ENCODE results near the gene BEST4. TPM values are rescaled to one million over a fixed set of nuclear protein-coding genes. Genes with fewer than 3 reads are reported as not detected.

BEST4 gene
- total and polyA plus RNA-seq, 2 of the 13 experiments (the other 11 are each of a cell fraction or from before 2014, with no cell fraction given): 0.77 to 1.4 TPM

DNA sequence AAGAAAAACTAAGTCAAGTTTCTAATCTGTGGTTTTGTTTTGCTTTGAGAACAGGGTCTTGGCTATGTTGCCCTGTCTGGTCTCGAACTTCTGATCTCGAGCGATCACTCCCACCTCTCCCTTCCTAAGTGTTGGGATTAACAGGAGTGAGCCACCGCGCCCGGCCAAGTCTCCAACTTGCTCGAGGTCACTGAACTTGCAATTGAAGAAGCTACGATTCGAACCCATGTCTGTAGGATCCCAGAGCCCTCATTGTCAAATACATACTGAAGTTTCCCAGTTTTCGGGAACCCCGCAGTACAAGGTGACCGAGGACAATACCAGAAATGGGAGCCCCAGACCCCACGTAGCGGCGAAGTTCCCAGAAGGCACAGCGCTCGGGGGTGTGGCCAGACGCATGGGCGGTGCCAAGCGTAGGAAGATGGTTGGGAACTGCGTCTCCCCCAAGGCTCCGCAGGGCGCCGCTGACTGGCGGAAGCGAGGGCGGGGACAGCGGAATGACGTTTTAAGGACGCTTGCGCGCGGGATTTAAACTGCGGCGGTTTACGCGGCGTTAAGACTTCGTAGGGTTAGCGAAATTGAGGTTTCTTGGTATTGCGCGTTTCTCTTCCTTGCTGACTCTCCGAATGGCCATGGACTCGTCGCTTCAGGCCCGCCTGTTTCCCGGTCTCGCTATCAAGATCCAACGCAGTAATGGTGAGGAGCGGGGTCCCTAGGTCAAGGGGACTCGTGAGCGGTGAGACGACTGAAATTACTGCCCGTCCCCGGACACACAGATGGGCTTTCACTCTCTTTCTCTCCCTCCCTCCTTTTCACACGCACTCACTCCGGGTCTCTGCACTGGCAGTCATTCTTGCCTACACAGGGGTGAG lies 48.4 kb downstream of the BEST4 start, which contains the start of gene KIF2C (continued):
- TF ChIP-seq NFYB (CRISPR knock-in tag; IDR thresholded peaks at IDR 0.05): peak; percentile 73
- no peak; the same call in 1 of the 2 replicates for TF ChIP-seq SRY (CRISPR knock-in tag; IDR thresholded peaks at IDR 0.05)
- no peak for TF ChIP-seq MATR3 (CRISPR knock-in tag; IDR thresholded peaks at IDR 0.05)
- TF ChIP-seq SP140L (CRISPR knock-in tag; IDR thresholded peaks at IDR 0.05; ENCODE audit: borderline replicate concordance): 0 out of 2 replicates have a peak, but pooled peaks have one; percentile 50
- TF ChIP-seq, protein P1, sequence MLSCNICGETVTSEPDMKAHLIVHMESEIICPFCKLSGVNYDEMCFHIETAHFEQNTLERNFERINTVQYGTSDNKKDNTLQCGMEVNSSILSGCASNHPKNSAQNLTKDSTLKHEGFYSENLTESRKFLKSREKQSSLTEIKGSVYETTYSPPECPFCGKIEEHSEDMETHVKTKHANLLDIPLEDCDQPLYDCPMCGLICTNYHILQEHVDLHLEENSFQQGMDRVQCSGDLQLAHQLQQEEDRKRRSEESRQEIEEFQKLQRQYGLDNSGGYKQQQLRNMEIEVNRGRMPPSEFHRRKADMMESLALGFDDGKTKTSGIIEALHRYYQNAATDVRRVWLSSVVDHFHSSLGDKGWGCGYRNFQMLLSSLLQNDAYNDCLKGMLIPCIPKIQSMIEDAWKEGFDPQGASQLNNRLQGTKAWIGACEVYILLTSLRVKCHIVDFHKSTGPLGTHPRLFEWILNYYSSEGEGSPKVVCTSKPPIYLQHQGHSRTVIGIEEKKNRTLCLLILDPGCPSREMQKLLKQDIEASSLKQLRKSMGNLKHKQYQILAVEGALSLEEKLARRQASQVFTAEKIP (CRISPR knock-in tag; IDR thresholded peaks at IDR 0.05; ENCODE audit: borderline replicate concordance): no peak
- TF ChIP-seq MTA1 (CRISPR knock-in tag; IDR thresholded peaks at IDR 0.05; ENCODE audit: borderline replicate concordance): no peak
- TF ChIP-seq FOXA1 (IDR thresholded peaks at IDR 0.05): no peak
- TF ChIP-seq FOXA1 (CRISPR knock-in tag; IDR thresholded peaks at IDR 0.05): 0 out of 2 replicates have a peak, but pooled peaks have one; percentile 4
- no peak for TF ChIP-seq ZNF441 (CRISPR knock-in tag; IDR thresholded peaks at IDR 0.05; ENCODE audit: borderline replicate concordance)
- TF ChIP-seq ZBTB8A (CRISPR knock-in tag; IDR thresholded peaks at IDR 0.05; ENCODE audit: borderline replicate concordance, low read depth): no peak
- TF ChIP-seq DMAP1 (CRISPR knock-in tag; IDR thresholded peaks at IDR 0.05): peak; percentile 80
- peak; percentile 69 for TF ChIP-seq YY1 (IDR thresholded peaks at IDR 0.05; ENCODE audit: insufficient read depth, insufficient replicate concordance, low read depth, low read length)
- TF ChIP-seq ZNF530 (CRISPR knock-in tag; IDR thresholded peaks at IDR 0.05; ENCODE audit: low read depth): no peak
- TF ChIP-seq, protein P2, sequence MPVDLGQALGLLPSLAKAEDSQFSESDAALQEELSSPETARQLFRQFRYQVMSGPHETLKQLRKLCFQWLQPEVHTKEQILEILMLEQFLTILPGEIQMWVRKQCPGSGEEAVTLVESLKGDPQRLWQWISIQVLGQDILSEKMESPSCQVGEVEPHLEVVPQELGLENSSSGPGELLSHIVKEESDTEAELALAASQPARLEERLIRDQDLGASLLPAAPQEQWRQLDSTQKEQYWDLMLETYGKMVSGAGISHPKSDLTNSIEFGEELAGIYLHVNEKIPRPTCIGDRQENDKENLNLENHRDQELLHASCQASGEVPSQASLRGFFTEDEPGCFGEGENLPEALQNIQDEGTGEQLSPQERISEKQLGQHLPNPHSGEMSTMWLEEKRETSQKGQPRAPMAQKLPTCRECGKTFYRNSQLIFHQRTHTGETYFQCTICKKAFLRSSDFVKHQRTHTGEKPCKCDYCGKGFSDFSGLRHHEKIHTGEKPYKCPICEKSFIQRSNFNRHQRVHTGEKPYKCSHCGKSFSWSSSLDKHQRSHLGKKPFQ (CRISPR knock-in tag; IDR thresholded peaks at IDR 0.05; ENCODE audit: insufficient replicate concordance): peak; percentile 22
- no peak for TF ChIP-seq ZNF546 (CRISPR knock-in tag; conservative IDR thresholded peaks at IDR 0.05)
- TF ChIP-seq, protein P3, sequence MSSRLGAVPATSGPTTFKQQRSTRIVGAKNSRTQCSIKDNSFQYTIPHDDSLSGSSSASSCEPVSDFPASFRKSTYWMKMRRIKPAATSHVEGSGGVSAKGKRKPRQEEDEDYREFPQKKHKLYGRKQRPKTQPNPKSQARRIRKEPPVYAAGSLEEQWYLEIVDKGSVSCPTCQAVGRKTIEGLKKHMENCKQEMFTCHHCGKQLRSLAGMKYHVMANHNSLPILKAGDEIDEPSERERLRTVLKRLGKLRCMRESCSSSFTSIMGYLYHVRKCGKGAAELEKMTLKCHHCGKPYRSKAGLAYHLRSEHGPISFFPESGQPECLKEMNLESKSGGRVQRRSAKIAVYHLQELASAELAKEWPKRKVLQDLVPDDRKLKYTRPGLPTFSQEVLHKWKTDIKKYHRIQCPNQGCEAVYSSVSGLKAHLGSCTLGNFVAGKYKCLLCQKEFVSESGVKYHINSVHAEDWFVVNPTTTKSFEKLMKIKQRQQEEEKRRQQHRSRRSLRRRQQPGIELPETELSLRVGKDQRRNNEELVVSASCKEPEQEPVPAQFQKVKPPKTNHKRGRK (CRISPR knock-in tag; IDR thresholded peaks at IDR 0.05): no peak
- TF ChIP-seq ZMAT3 (CRISPR knock-in tag; conservative IDR thresholded peaks at IDR 0.05): 0 out of 2 replicates have a peak, but pooled peaks have one; percentile 10
- 0 out of 2 replicates have a peak, but pooled peaks have one; percentile 33 for TF ChIP-seq TBP (CRISPR knock-in tag; IDR thresholded peaks at IDR 0.05)
- TF ChIP-seq, protein P4, sequence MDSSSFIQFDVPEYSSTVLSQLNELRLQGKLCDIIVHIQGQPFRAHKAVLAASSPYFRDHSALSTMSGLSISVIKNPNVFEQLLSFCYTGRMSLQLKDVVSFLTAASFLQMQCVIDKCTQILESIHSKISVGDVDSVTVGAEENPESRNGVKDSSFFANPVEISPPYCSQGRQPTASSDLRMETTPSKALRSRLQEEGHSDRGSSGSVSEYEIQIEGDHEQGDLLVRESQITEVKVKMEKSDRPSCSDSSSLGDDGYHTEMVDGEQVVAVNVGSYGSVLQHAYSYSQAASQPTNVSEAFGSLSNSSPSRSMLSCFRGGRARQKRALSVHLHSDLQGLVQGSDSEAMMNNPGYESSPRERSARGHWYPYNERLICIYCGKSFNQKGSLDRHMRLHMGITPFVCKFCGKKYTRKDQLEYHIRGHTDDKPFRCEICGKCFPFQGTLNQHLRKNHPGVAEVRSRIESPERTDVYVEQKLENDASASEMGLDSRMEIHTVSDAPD (CRISPR knock-in tag; IDR thresholded peaks at IDR 0.05): peak; percentile 73; the same call in 1 of the 2 replicates
- peak in 1 of 2 experiments; percentile 84; a peak in 2 of 4 replicates for TF ChIP-seq KLF16 (CRISPR knock-in tag; IDR thresholded peaks at IDR 0.05)
- TF ChIP-seq KMT2A (CRISPR knock-in tag; IDR thresholded peaks at IDR 0.05): peak; percentile 80
- 0 out of 2 replicates have a peak, but pooled peaks have one; percentile 31 for TF ChIP-seq ZNF510 (CRISPR knock-in tag; IDR thresholded peaks at IDR 0.05; ENCODE audit: low read depth)

Measured in HepG2 (cell line).